ENCODE measurements around the gene DPM3.
A peak's percentile ranks its signal among the peaks of the same experiment; 100 is the strongest.

DNA sequence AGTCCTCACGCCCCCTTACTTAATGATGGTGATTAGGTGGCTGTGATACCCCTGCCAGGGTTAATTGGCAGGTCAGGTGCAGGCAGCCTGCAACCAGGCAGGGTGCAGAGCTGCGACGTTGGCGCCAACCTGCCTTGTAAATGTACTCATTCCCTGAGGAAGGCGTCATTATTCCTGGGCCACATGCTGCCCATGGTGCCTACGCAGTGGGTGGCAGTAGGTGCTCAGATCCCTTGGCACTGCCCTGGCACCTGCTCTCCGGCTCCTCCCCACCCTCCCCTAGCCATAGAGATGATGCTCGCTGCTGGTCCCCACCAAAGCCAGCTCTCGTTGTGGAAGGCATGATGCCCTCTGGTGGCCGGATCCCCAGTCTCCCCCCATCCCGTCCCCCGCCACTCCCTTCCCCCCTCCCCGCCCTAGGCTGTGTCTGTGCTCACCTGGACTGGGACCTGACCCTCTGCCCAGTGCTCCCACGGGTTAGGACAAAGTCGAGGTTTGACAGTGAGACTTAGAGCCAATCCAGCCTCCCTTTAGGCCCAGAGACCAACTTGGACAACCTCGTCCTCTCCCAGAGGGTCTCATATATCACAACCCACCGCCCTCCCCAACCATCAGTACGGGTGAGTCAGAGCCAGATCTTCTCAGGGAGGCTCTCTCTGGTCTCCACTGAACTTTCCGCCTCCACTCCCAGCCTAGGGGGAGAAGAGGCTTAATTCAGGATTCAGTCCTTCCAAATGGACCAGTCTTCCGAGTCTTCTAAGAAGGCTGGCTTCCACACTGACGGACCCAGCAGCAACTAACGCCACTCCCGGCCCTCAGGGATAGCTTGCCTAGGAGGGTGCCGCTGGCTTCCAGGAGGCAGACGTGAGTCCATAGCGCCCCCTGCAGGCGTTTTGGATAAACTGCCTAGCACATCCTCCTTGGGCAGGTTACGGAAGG, 27.1 kb upstream of the DPM3 start:
- TF ChIP-seq CTCF (IDR thresholded peaks at IDR 0.05) (peak; percentile 94), ZBTB21 (CRISPR knock-in tag; IDR thresholded peaks at IDR 0.05; ENCODE audit: borderline replicate concordance) (no peak; the same call in 1 of the 2 replicates), RORB (CRISPR knock-in tag; IDR thresholded peaks at IDR 0.05) (no peak), USF1 (CRISPR knock-in tag; IDR thresholded peaks at IDR 0.05) (no peak), IRF2 (CRISPR knock-in tag; IDR thresholded peaks at IDR 0.05; ENCODE audit: borderline replicate concordance, low read depth) (no peak), NFYB (CRISPR knock-in tag; conservative IDR thresholded peaks at IDR 0.05; ENCODE audit: low read depth) (no peak), TEAD4 (CRISPR knock-in tag; IDR thresholded peaks at IDR 0.05) (no peak), ESRRA (CRISPR knock-in tag; IDR thresholded peaks at IDR 0.05; ENCODE audit: borderline replicate concordance) (no peak), ZNF425 (CRISPR knock-in tag; conservative IDR thresholded peaks at IDR 0.05) (no peak)
- TF ChIP-seq, protein P1, sequence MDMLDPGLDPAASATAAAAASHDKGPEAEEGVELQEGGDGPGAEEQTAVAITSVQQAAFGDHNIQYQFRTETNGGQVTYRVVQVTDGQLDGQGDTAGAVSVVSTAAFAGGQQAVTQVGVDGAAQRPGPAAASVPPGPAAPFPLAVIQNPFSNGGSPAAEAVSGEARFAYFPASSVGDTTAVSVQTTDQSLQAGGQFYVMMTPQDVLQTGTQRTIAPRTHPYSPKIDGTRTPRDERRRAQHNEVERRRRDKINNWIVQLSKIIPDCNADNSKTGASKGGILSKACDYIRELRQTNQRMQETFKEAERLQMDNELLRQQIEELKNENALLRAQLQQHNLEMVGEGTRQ (CRISPR knock-in tag; IDR thresholded peaks at IDR 0.05): no peak

Data from WTC11 (cell line).